Astrocyte (in vitro differentiated cells and primary cell): ENCODE measurements around the gene TNKS1BP1. TPM values are rescaled to one million over a fixed set of nuclear protein-coding genes. Genes with fewer than 3 reads are reported as not detected.
A peak's percentile ranks its signal among the peaks of the same experiment; 100 is the strongest.

Experiments
- DNase-seq: peaks from one replicate; pipeline ENCODE4 v3.0.0-alpha.2; 2010; ENCODE audit warnings: low read depth
- FAIRE-seq: peaks from 2 replicates; lab custom pipeline; 2011; peaks lifted over from hg19 to GRCh38; lab: Jason Lieb, UNC
- H2AFZ ChIP-seq: 2 replicates; pipeline ENCODE4 v1.6.0; 2012; ENCODE audit warnings: low read depth, low read length, inconsistent platforms
- H3K27ac ChIP-seq: 2 replicates; pipeline ENCODE4 v1.5.1; 2011; ENCODE audit warnings: low read depth, low read length, inconsistent platforms
- H3K27me3 ChIP-seq: 2 replicates; pipeline ENCODE4 v1.6.0; 2011; ENCODE audit warnings: low read length, inconsistent platforms; ENCODE audit not compliant: insufficient read depth
- H3K36me3 ChIP-seq: 2 replicates; pipeline ENCODE4 v1.5.1; 2011; ENCODE audit warnings: low read length, inconsistent platforms; ENCODE audit not compliant: insufficient read depth
- H3K4me1 ChIP-seq: 2 replicates; pipeline ENCODE4 v1.5.1; 2011; ENCODE audit warnings: low read length, inconsistent platforms; ENCODE audit not compliant: insufficient read depth
- H3K4me2 ChIP-seq: 2 replicates; pipeline ENCODE4 v1.6.0; 2012; ENCODE audit warnings: low read length, inconsistent platforms
- H3K4me3 ChIP-seq: 2 replicates; pipeline ENCODE4 v1.5.1; 2011; ENCODE audit warnings: low read depth, mild to moderate bottlenecking, low read length, inconsistent platforms; ENCODE audit not compliant: insufficient read depth
- H3K79me2 ChIP-seq: 2 replicates; pipeline ENCODE4 v1.6.0; 2012; ENCODE audit warnings: mild to moderate bottlenecking, low read length, inconsistent platforms; ENCODE audit not compliant: insufficient read depth
- H3K9ac ChIP-seq: 2 replicates; pipeline ENCODE4 v1.6.0; 2012; ENCODE audit warnings: mild to moderate bottlenecking, low read length, inconsistent platforms
- H3K9me3 ChIP-seq: 2 replicates; pipeline ENCODE4 v1.5.1; 2012; ENCODE audit warnings: low read depth, mild to moderate bottlenecking, low read length, inconsistent platforms; ENCODE audit not compliant: insufficient read depth
- H4K20me1 ChIP-seq: 2 replicates; pipeline ENCODE4 v1.6.0; 2012; ENCODE audit warnings: low read length, inconsistent platforms; ENCODE audit not compliant: insufficient read depth
- H3K27ac Mint-ChIP-seq: one replicate; pipeline ENCODE4 v1.8.0; 2021; ENCODE audit warnings: mild to moderate bottlenecking, mixed read lengths; ENCODE audit not compliant: unreplicated experiment
- H3K27me3 Mint-ChIP-seq: one replicate; pipeline ENCODE4 v1.8.0; 2021; ENCODE audit warnings: low read depth, mixed read lengths; ENCODE audit not compliant: unreplicated experiment
- H3K36me3 Mint-ChIP-seq: one replicate; pipeline ENCODE4 v1.8.0; 2021; ENCODE audit warnings: low read depth, mixed read lengths; ENCODE audit not compliant: unreplicated experiment
- H3K4me1 Mint-ChIP-seq: one replicate; pipeline ENCODE4 v1.8.0; 2021; ENCODE audit warnings: low read depth, mixed read lengths; ENCODE audit not compliant: unreplicated experiment
- H3K4me3 Mint-ChIP-seq: one replicate; pipeline ENCODE4 v1.8.0; 2021; ENCODE audit warnings: mild to moderate bottlenecking, moderate library complexity, mixed read lengths; ENCODE audit not compliant: unreplicated experiment
- H3K9me3 Mint-ChIP-seq: one replicate; pipeline ENCODE4 v1.8.0; 2021; ENCODE audit warnings: mild to moderate bottlenecking, mixed read lengths; ENCODE audit not compliant: unreplicated experiment
- EZH2 ChIP-seq: IDR thresholded peaks from 2 replicates; pipeline ENCODE4 v1.6.1; 2012; ENCODE audit warnings: mild to moderate bottlenecking, low read length, inconsistent platforms; ENCODE audit not compliant: insufficient read depth
- total RNA-seq: library from RNA; stranded (reverse); gene quantifications from 2 replicates; pipeline ENCODE4 v1.2.1, GENCODE V29; 2021
- TF ChIP-seq, protein P1 (sequence below): IDR thresholded peaks from 2 replicates; pipeline ENCODE4 v1.5.1; 2011; ENCODE audit warnings: low read depth, mild to moderate bottlenecking, inconsistent platforms, low read length, moderate library complexity; ENCODE audit not compliant: insufficient read depth

TNKS1BP1 gene
- total RNA-seq, 1 donor from 2014 or later = 149 TPM

DNA sequence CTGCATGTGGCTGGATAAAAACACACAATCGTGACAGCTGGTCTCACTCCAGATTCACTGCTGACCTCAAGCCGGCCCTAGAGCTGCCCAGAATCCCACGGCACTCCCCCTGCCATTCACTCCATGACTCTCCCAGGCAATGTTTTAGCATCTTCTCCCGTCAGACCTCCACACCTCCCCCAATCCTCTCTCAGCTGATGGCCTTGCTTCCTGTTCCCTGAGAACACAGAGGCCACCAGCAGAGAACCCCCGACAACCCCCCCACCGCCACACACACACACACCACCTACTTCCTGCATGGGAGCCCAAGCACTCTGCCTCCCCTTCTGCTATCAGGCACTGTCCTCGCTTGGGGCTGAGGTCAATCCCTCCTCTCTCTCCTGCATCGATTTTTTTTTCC is 9.3 kb downstream of the TNKS1BP1 start:
- Histone ChIP-seq H3K27me3 (no peaks in the 10 kb centered on the region), H3K4me2 (peak overlapping the region; percentile 54), H3K9ac (peak overlapping the region; percentile 36), H3K4me3 (no peak overlapping the region), H4K20me1 (peaks cover 73% of the 10 kb centered on the region), H3K79me2 (peaks cover 64% of the 10 kb centered on the region), H3K36me3 (peaks cover 21% of the 10 kb centered on the region), H3K27ac (peak overlapping the region; percentile 17), H2AFZ (no peak overlapping the region), H3K9me3 (no peaks in the 10 kb centered on the region), H3K4me1 (peaks cover 36% of the 10 kb centered on the region)
- H3K4me3 Mint-ChIP-seq = no peak overlapping the region
- H3K27ac Mint-ChIP-seq = no peak overlapping the region
- DNase-seq (no peak), FAIRE-seq (no peak)
- TF ChIP-seq EZH2 = no peak
- TF ChIP-seq, protein P1, sequence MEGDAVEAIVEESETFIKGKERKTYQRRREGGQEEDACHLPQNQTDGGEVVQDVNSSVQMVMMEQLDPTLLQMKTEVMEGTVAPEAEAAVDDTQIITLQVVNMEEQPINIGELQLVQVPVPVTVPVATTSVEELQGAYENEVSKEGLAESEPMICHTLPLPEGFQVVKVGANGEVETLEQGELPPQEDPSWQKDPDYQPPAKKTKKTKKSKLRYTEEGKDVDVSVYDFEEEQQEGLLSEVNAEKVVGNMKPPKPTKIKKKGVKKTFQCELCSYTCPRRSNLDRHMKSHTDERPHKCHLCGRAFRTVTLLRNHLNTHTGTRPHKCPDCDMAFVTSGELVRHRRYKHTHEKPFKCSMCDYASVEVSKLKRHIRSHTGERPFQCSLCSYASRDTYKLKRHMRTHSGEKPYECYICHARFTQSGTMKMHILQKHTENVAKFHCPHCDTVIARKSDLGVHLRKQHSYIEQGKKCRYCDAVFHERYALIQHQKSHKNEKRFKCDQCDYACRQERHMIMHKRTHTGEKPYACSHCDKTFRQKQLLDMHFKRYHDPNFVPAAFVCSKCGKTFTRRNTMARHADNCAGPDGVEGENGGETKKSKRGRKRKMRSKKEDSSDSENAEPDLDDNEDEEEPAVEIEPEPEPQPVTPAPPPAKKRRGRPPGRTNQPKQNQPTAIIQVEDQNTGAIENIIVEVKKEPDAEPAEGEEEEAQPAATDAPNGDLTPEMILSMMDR = no peak
- peaks cover 25% of the 10 kb centered on the region for H3K4me1 Mint-ChIP-seq
- H3K36me3 Mint-ChIP-seq = peaks cover 21% of the 10 kb centered on the region
- H3K27me3 Mint-ChIP-seq = no peaks in the 10 kb centered on the region
- H3K9me3 Mint-ChIP-seq = no peaks in the 10 kb centered on the region

GRCh38 chr11:57314221-57314973 is 10.4 kb downstream of the TNKS1BP1 start:
- Histone ChIP-seq H3K9ac (no peak overlapping the region), H3K27ac (no peak overlapping the region), H3K4me2 (no peak overlapping the region), H2AFZ (no peak overlapping the region), H3K4me1 (peaks cover 44% of the 10 kb centered on the region), H4K20me1 (peaks cover 80% of the 10 kb centered on the region), H3K4me3 (no peak overlapping the region), H3K36me3 (peaks cover 30% of the 10 kb centered on the region), H3K79me2 (peaks cover 66% of the 10 kb centered on the region), H3K9me3 (no peaks in the 10 kb centered on the region), H3K27me3 (no peaks in the 10 kb centered on the region)
- H3K36me3 Mint-ChIP-seq = peaks cover 26% of the 10 kb centered on the region
- H3K27ac Mint-ChIP-seq = no peak overlapping the region
- no peak for DNase-seq
- H3K9me3 Mint-ChIP-seq = no peaks in the 10 kb centered on the region
- no peak for TF ChIP-seq EZH2
- TF ChIP-seq, protein P1 = no peak
- FAIRE-seq = no peak
- peak overlapping the region; percentile 27 for H3K4me3 Mint-ChIP-seq
- H3K4me1 Mint-ChIP-seq = peaks cover 35% of the 10 kb centered on the region
- H3K27me3 Mint-ChIP-seq = no peaks in the 10 kb centered on the region

- Histone ChIP-seq H2AFZ (no peak overlapping the region), H3K4me1 (peaks cover 44% of the 10 kb centered on the region), H3K27me3 (no peaks in the 10 kb centered on the region), H3K9ac (no peak overlapping the region), H4K20me1 (peaks cover 82% of the 10 kb centered on the region), H3K4me2 (no peak overlapping the region), H3K27ac (no peak overlapping the region), H3K9me3 (no peaks in the 10 kb centered on the region), H3K4me3 (no peak overlapping the region), H3K36me3 (peaks cover 36% of the 10 kb centered on the region), H3K79me2 (peaks cover 72% of the 10 kb centered on the region)
- FAIRE-seq (no peak), DNase-seq (no peak)
- Mint-ChIP-seq H3K9me3 (no peaks in the 10 kb centered on the region), H3K27me3 (no peaks in the 10 kb centered on the region), H3K36me3 (peaks cover 29% of the 10 kb centered on the region), H3K4me3 (peak overlapping the region; percentile 27), H3K27ac (no peak overlapping the region), H3K4me1 (peaks cover 37% of the 10 kb centered on the region)
- TF ChIP-seq, protein P1 = no peak
- TF ChIP-seq EZH2 = no peak
Observed at GRCh38 chr11:57313788-57314135, 11.0 kb downstream of the TNKS1BP1 start.
